GM20431 (cell line): Measurements from ENCODE around the gene PRLHR.
"Not testable (repeated sequence)": the region's sequence is repeated elsewhere in the genome, so short reads cannot be mapped to it uniquely, and the experiment has no call there.

Experiments
- in situ Hi-C: fragments of 300-500 bp; cut with MseI, MboI; formaldehyde crosslinking; loops from one replicate; pipeline ENCODE4 v1.15.0; 2020; ENCODE audit warnings: low sequenced_read_pairs; ENCODE audit not compliant: unreplicated experiment

PRLHR gene

GRCh38 chr10:118595598-118596425 is at the start of gene PRLHR:
TSS of gene PRLHR (minus strand) at chr10:118595648. CDS start at chr10:118595244, 404 bp downstream.
- in situ Hi-C loops = no loop called here

GRCh38 chr10:118642228-118642627 is 46.8 kb upstream of the PRLHR start:
- in situ Hi-C loops = no loop called here

GRCh38 chr10:118638680-118639079 is 43.2 kb upstream of the PRLHR start:
- in situ Hi-C loops = no loop called here

- in situ Hi-C loops = no loop called here
Measured at GRCh38 chr10:118635674-118636402, 40.4 kb upstream of the PRLHR start.

DNA sequence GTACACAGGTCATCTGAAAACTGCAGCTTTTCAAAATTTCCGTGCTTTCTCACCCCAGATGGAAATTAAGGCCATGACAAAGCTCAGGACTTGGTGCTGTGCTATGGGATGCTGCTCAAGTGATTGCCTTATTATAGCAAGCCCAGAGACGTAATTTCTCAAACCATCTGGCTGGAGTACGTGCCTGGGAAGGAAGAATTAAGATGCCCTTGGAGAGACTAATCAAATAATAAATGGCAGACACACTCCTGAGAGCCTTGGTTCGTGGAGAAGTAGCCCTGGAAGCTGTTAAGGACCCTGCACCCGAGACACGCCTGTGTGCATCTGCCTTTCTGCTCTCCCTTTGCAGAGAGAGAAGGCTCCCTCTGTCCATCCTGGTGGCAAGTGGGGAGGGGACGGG is 38.3 kb upstream of the PRLHR start:
- in situ Hi-C loops = no loop called here

- in situ Hi-C loops = no loop called here
Measured at GRCh38 chr10:118629211-118629610, 33.8 kb upstream of the PRLHR start.

DNA sequence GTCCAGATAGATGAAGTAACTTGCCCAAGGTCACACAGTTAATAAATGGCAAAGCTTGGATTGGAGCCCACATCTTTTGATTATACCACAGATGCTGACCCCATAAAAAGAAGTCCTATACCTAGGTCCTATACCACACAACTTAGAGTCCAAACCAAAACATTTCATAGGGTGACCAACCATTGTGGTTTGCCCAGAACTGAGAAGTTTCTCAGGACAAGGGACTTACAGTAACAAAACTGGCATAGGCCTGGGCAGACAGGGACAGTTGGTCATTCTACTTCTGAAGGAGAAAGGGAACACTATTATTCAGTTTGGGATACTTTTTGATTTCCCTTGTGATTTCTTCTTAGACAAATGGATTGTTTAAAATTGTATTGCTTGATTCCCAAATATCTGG is 32.9 kb upstream of the PRLHR start:
- in situ Hi-C loops = no loop called here

GRCh38 chr10:118626953-118627352 is 31.5 kb upstream of the PRLHR start:
- in situ Hi-C loops = no loop called here

GRCh38 chr10:118625504-118625903 is 30.1 kb upstream of the PRLHR start:
- in situ Hi-C loops = no loop called here

DNA sequence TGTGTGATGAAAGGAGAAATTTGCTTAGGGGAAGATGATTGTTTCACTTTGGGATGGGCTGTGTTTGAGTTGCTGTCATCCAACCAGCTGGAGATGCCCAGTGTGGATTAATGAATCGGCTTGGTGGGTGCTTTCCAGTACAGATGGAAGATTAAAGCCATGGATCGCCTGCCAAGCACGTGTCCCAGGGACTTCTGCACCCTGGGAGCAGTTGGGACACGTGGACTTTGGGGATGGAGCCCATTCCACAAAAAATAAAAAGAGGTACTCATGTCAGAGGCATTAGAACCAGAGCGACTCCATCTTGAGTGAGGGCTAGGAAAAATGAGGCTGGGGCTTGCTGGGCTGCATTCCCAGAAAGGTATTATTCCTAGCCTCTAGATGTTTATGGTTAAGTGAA is 29.3 kb upstream of the PRLHR start:
- in situ Hi-C loops = no loop called here

- in situ Hi-C loops = no loop called here
Measured at GRCh38 chr10:118621304-118621942, 26.0 kb upstream of the PRLHR start.

GRCh38 chr10:118613863-118614262 is 18.4 kb upstream of the PRLHR start:
- in situ Hi-C loops = not testable (repeated sequence)

DNA sequence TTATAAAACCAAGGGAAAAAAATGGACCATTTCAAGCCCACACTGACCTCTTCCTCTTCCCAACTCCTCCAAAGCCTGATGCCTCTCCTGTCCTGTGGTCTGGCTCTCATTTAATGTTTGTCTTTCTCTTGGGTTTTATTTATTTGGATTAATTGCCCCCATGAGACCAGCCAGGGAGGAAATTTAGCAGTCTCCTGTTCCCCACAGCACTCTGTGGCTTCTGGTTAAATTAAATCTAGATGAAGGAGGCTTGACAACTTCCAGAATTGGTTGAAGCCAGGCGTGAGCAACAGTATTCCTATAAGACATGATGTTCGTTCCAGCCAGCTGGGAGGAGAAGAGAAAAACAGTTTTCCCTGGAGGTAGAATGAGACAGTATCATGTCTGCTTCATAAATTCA is 15.1 kb upstream of the PRLHR start:
- in situ Hi-C loops = no loop called here

DNA sequence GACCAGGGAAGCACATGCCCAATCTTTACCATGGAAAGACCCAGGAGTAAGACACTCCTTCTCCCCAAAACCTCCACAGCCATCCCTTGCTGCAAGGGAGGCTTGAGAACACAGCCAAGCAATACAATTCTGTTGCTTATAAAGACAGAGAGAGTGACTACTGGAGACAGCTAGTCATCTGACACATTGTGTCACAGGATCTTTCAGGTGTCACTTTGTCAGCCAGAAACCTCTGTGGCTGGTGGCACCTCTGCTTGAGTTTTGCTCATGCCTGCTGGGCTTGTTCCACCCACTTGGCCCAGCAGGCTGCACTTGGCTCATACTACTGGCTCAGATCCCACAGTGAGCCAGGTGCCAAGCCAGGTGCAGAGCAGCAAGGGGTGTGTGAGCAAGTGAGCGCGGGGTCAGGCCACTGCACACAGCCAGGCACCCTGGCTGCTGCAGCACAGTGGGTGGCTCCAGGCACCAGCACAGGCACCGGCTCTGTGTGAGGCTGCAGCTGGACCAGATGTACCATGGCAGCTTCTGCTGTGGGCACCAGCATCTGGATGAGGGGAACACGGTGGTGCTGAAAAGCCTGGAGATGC is 12.4 kb upstream of the PRLHR start:
- in situ Hi-C loops = no loop called here

DNA sequence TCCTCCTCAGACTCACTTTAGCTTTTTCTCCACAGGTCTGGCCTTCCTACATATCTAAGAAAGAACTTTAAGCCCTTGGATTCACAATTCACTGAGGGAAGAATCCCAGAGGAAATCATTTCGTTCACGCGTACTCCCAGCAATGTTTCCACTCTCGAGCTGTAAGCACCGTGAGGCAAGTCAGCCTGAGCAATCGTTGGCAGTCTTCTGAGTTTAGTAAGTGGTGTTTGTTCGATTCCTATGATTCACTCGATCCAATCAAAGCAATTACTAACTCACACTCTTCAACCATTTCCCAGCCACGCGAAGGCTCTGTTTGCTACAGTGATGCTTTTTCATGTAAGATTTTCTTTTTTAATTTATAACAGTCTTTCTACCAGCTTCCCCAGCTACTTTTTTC is 10.2 kb upstream of the PRLHR start:
- in situ Hi-C loops = no loop called here

DNA sequence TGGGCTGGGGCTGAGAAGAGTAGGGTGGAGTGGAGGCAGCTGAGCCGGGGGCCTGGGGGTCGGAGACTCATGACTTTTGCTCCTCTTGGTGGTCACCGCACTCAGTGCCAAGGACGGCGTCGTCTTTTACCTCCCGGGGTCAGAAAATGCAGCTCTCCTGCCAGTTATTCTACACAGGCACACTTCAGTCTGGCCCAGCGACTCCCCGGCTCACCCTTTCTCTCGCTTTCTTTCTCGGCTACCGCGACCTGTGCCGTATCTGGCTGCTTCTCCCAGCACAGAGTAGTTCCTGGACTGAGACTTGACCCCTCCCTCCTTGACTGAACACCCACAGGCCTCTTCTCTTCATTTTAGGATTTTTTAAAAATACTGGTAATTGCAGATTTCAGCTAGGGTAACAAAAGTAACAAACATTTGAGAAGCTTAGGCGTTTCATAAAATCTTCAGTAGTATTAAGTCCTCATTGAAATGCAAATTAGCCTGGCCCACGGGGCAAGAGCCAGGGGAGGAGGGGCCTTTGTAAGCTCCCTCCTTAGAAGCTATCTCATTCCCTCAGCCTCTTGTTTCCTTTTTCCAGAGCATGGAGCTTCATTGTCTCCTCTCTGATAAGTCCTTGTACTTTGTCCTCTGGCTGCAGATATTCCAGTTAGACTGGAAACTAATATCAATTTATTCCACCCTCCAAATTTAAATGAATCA is 1.1 kb upstream of the PRLHR start:
- in situ Hi-C loops = no loop called here

DNA sequence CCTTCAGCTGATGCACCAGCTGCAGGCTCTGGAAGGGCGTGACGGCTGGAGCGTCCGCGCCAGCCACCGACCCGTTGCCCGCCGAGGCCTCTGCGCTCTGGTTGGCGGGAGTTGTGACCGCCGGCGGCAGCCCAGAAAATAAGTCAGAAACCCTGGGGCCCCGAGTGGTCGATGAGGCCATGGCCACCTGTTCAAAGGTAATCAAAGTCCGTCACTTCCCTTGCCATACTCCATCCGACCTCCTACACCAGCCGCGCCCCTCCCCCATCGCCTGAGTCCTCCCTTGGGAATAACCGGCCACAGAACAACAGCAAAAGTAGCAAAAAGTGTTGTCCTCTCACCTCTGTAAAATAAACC is 406 bp downstream of the PRLHR start:
- in situ Hi-C loops = no loop called here

- in situ Hi-C loops = no loop called here
Measured at GRCh38 chr10:118594392-118595063, 920 bp downstream of the PRLHR start.

GRCh38 chr10:118592675-118593330 is 2.6 kb downstream of the PRLHR start:
- in situ Hi-C loops = no loop called here
